Ammon's horn (tissue), 1 donor: ENCODE results near the gene TTC16.

Experiments
- DNase-seq: peaks from one replicate; pipeline ENCODE4 v3.0.0-alpha.2; 2016; ENCODE audit warnings: low spot score

Gene TTC16

DNA sequence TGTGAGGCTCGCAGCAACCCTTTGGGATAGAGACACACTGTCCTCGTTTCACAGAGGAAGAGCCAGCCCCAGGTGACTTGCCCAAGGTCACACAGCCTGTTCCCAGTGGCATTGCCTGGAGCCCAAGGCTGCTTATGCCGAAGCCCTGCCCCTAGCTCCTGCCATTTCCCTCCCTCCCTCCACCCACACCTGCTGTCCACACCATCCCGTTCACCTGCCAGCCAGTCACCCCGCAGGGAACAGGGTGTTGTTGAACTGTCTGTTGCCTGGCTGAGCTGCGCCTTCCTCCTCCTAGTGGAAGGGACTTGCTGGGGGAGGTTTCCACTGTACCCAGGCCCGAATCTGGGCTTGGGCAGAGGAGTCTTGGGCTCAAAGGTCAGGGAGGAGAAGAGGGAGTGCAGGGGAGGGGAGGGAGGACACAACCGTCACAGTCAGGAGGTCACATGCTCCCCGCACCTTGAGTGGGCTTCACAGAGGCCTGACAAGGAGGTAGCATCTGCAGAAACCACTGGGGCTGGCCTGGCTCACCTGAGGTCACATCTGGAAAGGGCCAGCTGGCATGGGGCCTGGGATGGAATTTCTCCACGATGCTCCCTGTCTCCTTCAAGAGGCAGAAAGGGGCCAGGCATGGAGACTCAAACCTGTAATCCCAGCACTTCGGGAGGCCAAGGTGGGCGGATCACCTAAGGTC is 6.3 kb downstream of the TTC16 start:
- no peak for DNase-seq

DNA sequence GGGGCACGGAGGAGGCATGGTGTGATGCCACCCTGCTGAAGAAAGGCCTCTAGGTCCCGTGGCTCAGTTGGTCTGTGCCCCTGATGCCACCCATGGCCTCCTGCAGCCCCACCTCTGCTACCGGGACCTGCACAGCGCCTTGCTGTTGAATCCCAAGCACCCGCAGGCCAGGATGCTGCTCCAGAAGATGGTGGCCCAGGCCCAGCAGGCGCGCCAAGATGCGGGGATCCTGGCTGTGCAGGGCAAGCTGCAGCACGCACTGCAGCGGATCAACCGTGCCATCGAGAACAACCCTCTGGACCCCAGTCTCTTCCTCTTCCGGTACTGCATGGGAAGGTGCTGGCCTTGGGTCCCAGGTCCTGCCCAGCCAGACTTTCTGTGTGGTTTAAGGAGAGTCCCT is 7.1 kb downstream of the TTC16 start:
- DNase-seq = no peak

- no peak for DNase-seq
These were observed 7.6 kb downstream of the TTC16 start for GRCh38 chr9:127723444-127723843.

DNA sequence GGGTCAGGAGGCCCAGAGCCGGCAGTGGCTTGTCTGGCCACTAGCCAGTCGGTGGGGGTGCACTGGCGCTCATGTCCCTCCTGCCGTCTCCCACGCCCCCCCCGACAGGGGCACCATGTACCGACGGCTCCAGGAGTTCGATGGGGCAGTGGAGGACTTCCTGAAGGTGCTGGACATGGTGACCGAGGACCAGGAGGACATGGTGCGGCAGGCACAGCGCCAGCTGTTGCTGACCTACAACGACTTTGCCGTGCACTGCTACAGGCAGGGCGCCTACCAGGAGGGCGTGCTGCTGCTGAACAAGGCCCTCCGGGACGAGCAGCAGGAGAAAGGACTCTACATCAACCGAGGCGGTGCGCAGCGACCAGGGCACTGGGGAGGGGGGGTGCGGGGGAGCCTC is 8.1 kb downstream of the TTC16 start:
- DNase-seq = no peak

DNA sequence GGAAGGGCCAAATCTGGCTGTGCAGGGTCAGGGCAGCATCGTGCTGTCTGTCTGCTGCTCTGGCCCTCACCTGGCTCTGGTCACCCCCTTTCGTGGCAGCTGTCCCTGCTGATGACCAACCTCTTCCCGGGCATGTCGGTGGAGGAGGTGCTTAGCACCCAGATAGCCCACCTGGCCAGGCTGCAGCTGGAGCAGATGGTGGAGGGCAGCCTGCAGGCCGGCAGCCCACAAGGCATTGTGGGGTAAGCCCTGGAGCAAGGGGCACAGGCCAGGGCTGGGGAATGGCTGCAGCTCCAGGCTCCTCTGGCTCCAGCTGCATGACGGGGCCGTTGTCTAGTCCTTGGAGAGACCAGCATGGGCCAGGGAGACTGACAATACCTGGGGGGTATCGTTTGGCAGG is 11.0 kb downstream of the TTC16 start:
- DNase-seq = no peak

GRCh38 chr9:127728808-127729207 is 12.9 kb downstream of the TTC16 start:
- no peak for DNase-seq

- DNase-seq = no peak
These were observed 13.8 kb downstream of the TTC16 start for GRCh38 chr9:127729522-127730256.

DNA sequence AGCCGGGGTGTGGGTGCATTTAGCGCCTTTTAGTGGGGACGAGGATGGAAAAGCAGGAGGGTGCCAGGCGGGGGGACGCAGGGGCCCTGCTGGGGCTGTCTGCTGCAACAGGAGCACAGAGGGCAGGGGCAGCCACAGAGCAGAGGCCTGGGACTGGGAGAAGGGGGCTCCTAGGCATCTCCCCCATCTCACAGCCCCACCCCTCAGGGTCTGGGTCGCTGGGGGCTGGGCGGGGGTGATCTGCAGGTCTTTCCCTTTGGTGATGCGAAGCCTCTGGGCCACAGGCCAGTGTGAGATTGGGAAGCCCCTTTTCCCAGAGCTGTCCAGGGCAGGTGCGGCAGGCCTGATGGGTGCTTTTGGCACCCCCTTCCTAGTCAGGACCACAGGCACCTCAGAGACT is 14.4 kb downstream of the TTC16 start:
- no peak for DNase-seq

- no peak for DNase-seq
These were observed 15.0 kb downstream of the TTC16 start for GRCh38 chr9:127730799-127731410.

DNA sequence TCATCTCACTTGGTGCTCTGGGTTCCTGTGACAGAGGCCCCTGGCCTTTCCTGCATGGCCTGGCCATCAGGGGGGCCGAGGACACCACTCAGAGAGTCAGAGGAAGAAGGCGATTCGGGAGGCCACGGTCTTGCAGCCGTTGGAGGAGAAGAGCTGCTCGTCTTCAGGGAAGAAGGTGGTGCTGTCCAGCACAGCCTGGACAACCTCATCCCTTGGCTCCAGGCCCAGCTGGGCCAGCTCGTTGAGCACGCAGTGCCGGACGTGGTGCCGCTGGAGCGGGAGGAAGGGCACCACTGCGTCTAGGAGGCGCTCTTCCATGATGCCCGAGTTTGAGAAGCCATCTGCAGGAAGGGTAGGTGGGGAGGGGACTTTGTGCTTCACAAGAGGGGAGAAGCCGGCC is 16.1 kb downstream of the TTC16 start:
- DNase-seq = no peak

- no peak for DNase-seq
These were observed 16.6 kb downstream of the TTC16 start for GRCh38 chr9:127732444-127732843.

DNA sequence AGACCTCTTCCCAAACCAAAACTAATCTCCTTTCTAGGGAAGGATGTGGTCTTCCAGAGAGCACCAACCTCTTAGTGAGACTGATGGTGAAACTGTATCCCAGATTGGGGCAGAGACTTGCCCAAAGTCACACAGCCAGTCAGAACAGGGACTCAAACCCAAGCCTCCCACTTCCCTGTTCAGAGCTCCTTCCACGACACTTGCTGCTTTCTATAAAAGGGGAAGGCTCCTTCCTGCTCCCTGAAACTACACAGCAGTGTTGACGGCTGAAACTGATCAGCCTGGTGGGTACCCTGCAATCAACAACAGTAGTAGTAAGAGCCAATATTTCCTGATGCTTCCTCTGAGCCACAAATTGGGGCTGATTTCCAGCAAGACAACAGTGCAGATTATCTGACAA is 17.7 kb downstream of the TTC16 start:
- DNase-seq = no peak

DNA sequence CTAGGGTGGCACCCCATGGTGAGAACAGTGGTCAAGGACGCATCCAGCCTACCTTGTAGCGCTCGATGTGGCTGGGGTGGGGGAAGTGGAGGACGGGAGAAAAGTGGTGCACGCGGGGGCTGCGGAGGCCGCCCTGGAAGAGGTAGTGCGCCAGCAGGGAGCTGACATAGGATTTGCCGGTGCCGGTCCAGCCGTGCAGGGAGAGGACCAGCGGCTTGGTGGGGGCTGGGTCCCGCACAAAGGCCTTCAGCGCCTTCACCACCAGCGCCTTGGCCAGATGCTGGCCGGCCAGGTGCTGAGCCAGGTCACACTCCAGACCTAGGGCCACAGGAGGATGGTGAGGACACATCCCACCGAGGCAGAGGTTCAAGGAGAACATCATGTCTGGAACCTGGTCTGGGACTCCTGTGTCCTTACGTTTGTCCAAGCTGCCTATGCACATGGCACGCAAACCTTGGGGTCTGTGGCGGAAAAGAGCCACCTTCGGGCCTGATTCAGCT is 18.4 kb downstream of the TTC16 start:
- no peak for DNase-seq

DNA sequence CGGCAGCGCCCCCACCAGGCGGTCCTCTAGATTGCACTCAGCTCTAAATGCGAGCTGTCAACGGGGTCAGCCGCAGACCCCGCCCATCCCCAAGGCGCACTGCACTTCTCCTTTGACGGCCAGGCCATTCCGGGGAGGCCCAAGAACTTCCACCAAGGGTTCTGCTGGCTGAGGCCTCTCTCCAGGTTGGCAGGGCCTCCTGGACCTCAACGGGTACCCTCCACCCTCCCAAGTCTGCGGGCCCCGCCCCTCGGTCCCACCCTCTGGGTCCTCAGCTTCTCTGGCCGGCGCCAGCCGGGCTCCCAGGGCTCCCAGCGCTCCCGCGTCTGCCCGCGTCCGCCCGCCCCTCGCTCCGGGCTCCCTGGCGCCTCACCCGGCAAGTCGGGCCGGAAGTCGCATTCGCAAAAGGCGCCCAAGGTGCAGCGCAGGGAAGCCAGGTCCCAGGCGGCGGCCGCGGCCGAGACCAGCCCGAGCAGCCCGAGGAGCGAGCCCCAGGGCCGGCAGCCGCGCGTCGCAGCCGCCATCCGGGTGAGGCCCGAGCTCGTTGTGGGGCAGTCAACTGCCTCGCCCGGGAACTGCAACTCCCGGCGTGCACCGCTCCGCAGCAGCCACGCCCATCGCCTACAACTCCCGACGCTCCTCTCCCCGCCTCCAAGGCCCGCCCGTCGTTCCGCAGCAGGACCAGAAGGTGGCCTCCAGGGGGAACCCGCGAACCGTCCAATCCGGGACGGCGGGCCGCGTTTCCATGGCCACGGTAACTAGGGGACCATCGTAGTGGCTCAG is 19.1 kb downstream of the TTC16 start, which contains the start of gene TOR2A:
TOR2A (minus strand) TSS at position 548 of the 783 bp plus-strand sequence; CDS start at position 524, 24 bp downstream.
- peak; percentile 99 for DNase-seq

DNA sequence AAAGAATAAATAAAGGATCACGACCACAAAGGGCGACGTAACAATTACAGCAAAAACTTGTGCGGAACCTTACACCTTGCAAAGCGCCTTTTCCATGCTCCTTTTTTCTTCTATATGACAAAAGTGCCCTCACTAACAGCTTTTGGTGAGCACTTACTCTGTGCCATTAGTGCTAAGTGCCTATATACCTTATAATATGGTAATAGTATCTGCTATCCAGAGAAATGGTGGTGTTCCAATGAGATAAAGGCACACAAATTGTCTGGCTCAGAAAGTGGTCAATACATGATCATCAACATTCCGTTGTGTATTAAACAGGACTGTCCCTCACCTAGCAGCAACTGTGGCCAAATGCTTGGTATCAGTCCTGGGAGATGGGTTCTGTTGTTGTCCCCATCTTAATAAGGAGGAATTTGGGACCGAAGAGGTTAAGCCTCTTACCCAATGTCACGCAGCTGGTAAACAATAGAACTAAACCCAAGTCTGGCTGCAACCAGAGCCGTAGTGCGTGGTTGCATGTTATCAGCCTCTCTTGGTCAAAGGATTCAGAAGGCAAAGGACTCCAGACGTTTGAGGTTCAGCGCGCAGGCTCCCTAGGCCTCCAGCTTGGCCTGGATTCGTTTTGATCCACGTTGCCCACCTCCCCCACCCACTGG is 19.8 kb downstream of the TTC16 start:
- DNase-seq = no peak

GRCh38 chr9:127738666-127739065 is 22.8 kb downstream of the TTC16 start:
- no peak for DNase-seq

- no peak for DNase-seq
These were observed 23.9 kb downstream of the TTC16 start for GRCh38 chr9:127739614-127740330.

DNA sequence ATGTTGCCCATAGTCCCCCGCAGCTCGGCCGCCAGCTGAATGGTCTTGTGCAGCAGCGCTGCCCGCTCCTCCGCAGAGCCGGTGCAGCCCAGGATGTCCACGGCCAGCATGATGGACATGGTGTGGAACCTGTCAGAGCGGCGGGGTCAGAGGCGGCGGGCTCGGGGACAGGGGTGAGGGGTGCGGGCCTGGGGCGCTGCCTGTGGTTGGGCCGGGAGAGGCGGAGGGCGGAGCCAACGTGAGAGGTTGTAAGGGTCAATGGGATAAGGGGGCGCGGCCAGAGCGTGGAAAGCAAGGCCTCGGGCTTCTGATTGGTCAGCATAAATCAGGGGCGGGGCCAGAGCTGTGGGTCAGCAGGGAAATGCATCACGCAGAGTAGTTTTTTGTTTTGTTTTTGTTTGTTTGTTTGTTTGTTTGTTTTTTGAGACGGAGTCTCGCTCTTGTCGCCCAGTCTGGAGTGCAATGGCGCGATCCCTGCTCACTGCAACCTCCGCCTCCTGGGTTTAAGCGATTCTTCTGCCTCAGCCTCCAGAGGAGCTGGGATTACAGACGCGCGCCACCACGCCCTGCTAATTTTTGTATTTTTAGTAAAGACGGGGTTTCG is 26.1 kb downstream of the TTC16 start:
- peak; percentile 83 for DNase-seq

GRCh38 chr9:127742435-127743088 is 26.7 kb downstream of the TTC16 start:
- no peak for DNase-seq
